Neural crest cell (in vitro differentiated cells): Measurements from ENCODE around the gene GRM1. TPM values are rescaled to one million over a fixed set of nuclear protein-coding genes. Genes with fewer than 3 reads are reported as not detected.

ENCODE experiments used
- DNase-seq: peaks from one replicate; pipeline ENCODE4 v3.0.0; 2021; ENCODE audit warnings: low read depth, mixed read lengths, low spot score
- H3K27ac Mint-ChIP-seq: one replicate; pipeline ENCODE4 v1.8.0; 2021; ENCODE audit warnings: mild to moderate bottlenecking, mixed read lengths; ENCODE audit not compliant: unreplicated experiment
- H3K27me3 Mint-ChIP-seq: 2 replicates; pipeline ENCODE4 v1.8.0; 2021; ENCODE audit warnings: low read depth, mild to moderate bottlenecking, mixed read lengths
- H3K36me3 Mint-ChIP-seq: 2 replicates; pipeline ENCODE4 v1.8.0; 2021; ENCODE audit warnings: low read depth, mild to moderate bottlenecking, mixed read lengths
- H3K4me1 Mint-ChIP-seq: 2 replicates; pipeline ENCODE4 v1.8.0; 2021; ENCODE audit warnings: mixed read lengths
- H3K4me3 Mint-ChIP-seq: one replicate; pipeline ENCODE4 v1.8.0; 2021; ENCODE audit warnings: mild to moderate bottlenecking, mixed read lengths
- H3K9me3 Mint-ChIP-seq: 2 replicates; pipeline ENCODE4 v1.8.0; 2021; ENCODE audit warnings: mixed read lengths
- total RNA-seq: library from RNA; stranded (reverse); gene quantifications from 2 replicates; pipeline ENCODE4 v1.2.1, GENCODE V29; 2021
- TF ChIP-seq, protein P1 (sequence below): fragments of 200-600 bp; sonication (generic); conservative IDR thresholded peaks from 2 replicates; pipeline ENCODE4 v1.5.0; 2021; ENCODE audit warnings: antibody characterized with exemption, mild to moderate bottlenecking

GRM1 gene
- total RNA-seq, 1 donor from 2014 or later: 0.63 TPM

DNA sequence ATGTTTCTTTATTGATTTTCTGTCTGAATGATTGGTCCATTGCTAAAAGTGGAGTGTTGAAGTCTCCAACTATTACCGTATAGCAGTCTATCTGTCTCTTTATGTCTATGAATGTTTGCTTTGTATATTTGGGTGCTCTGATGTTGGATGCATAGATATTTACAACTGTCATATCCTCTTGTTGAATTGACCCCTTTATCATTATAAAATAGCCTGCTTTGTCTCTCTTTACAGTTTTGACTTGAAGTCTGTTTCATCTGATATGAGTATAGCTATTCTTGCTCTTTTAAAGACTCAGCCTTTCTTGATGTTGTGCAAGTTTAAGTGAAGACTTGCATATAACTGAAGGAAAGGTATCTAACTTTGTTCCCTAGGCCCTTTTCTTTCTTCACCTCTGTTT is 341.0 kb downstream of the GRM1 start:
- TF ChIP-seq, protein P1, sequence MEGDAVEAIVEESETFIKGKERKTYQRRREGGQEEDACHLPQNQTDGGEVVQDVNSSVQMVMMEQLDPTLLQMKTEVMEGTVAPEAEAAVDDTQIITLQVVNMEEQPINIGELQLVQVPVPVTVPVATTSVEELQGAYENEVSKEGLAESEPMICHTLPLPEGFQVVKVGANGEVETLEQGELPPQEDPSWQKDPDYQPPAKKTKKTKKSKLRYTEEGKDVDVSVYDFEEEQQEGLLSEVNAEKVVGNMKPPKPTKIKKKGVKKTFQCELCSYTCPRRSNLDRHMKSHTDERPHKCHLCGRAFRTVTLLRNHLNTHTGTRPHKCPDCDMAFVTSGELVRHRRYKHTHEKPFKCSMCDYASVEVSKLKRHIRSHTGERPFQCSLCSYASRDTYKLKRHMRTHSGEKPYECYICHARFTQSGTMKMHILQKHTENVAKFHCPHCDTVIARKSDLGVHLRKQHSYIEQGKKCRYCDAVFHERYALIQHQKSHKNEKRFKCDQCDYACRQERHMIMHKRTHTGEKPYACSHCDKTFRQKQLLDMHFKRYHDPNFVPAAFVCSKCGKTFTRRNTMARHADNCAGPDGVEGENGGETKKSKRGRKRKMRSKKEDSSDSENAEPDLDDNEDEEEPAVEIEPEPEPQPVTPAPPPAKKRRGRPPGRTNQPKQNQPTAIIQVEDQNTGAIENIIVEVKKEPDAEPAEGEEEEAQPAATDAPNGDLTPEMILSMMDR: no peak
- Mint-ChIP-seq H3K4me1 (no peaks in the 10 kb centered on the region), H3K9me3 (peaks cover 8% of the 10 kb centered on the region), H3K27ac (no peak overlapping the region), H3K36me3 (no peaks in the 10 kb centered on the region), H3K27me3 (peaks cover 3% of the 10 kb centered on the region), H3K4me3 (no peak overlapping the region)
- DNase-seq: no peak

DNA sequence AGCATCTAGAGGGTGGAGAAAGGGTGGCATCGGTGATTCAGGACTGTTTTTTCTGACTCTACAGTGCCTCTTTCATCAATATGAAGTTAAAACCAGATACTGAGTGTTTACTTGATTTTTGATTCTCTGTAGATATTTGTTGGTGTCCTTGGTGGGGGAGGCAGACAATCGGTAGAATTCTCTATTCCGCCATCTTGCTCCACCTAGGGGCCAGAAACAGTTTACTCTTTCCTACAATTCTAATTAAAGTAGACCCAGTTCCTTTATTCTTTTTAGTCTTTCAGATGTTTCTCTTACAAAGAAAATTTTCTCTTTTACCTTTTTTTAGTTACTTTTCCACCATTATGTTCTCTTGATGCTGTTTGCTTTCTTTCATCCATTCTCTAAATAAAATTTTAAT is 352.6 kb downstream of the GRM1 start:
- TF ChIP-seq, protein P1: peak; percentile 19
- Mint-ChIP-seq H3K9me3 (no peaks in the 10 kb centered on the region), H3K4me1 (no peaks in the 10 kb centered on the region), H3K36me3 (no peaks in the 10 kb centered on the region), H3K27me3 (no peaks in the 10 kb centered on the region), H3K4me3 (no peak overlapping the region), H3K27ac (no peak overlapping the region)
- no peak for DNase-seq

DNA sequence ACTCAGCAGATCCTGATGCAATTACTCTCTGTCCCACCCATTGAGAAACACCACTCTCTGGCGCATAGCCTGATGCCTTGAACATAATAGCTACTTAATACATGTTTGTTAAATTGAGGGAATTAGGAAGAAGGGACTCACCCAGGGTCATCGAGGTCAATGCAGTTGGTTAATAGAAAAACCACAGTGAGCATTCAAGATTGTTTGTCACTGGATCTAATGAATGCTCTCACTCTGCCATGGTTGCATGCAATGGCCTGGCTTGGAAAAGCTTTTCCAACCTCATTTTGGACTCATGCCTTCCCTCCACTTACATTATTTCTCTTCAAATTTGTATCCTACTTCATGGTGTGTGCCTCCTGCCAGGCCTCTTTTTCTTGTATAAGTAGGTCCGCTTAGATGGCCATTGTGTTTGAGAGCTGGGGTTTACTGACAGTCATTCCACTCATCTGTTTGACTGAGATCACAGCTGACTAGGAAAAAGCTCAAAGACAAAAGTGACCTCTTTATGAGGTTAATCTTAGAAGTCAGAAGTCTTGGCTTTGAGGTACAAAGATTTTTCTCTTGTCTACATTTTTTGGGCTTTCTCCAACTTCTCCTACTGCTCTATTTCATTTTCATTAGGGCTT is 360.0 kb downstream of the GRM1 start:
- H3K27me3 Mint-ChIP-seq: no peaks in the 10 kb centered on the region
- H3K36me3 Mint-ChIP-seq: no peaks in the 10 kb centered on the region
- H3K27ac Mint-ChIP-seq: no peak overlapping the region
- TF ChIP-seq, protein P1: no peak
- H3K4me1 Mint-ChIP-seq: peaks cover 8% of the 10 kb centered on the region
- H3K9me3 Mint-ChIP-seq: peaks cover 2% of the 10 kb centered on the region
- no peak for DNase-seq
- H3K4me3 Mint-ChIP-seq: no peak overlapping the region

DNA sequence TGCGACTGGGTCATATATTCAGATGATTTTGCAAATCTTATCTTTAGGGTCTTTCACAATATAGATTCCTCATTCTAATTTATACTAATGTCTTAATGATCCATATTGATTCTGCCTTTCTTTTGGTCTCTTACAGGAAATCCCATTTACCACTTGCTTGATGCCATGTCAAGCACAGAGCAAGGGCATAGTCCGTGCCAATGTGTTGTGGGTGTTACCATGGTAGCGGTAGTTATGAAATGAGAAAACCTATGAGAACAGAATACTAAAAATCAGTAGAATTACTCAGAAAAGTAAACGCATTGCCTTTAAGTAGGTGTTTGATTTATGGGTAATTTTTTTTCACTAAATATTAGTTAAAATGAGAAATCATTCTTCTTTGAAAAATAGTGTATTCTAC is 360.9 kb downstream of the GRM1 start:
- DNase-seq: no peak
- Mint-ChIP-seq H3K27me3 (no peaks in the 10 kb centered on the region), H3K27ac (no peak overlapping the region), H3K9me3 (peaks cover 2% of the 10 kb centered on the region), H3K4me3 (no peak overlapping the region), H3K4me1 (peaks cover 8% of the 10 kb centered on the region), H3K36me3 (no peaks in the 10 kb centered on the region)
- TF ChIP-seq, protein P1: no peak

DNA sequence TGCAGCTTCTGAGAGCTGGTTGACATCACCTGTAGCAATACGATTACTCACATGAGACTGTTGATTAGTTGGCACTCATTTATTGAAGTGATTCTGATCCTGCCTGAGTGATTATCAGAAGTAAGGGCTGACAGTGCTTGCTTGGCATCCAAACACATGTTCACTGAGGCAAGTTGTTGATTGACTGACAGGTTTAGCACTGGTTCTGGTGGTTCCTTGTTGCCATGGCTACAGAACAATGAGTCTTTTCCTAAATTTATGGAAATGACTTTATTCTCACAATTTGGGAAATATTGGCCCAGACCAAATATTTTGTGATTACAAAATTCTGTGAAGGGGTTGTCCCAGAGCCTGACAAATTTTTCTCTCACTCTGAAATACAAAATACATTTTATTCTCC is 368.8 kb downstream of the GRM1 start:
- TF ChIP-seq, protein P1: no peak

DNA sequence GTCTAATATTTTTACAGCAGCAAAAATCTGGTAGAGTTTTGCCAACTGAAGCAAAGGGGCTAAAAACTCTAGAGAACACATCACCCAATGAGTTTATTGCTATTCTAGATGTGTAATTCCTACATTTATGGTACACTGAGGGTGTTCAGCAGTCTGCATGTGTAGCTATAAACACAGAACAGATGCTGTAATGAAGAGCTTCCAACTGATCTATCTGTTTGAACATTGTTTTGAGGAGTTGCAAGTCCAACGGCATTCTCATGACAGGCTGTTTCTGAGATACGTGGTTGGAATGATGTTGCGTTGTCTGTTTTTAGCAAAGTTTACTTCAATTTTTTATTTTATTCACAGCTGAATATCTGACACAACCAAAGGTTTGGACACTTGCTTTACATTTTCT is 373.6 kb downstream of the GRM1 start:
- Mint-ChIP-seq H3K9me3 (no peaks in the 10 kb centered on the region), H3K36me3 (no peaks in the 10 kb centered on the region), H3K4me1 (no peaks in the 10 kb centered on the region), H3K4me3 (no peak overlapping the region), H3K27ac (no peak overlapping the region), H3K27me3 (no peaks in the 10 kb centered on the region)
- TF ChIP-seq, protein P1: no peak
- no peak for DNase-seq

More for the DNA sequence above, 368.8 kb downstream of the GRM1 start:
- H3K27ac Mint-ChIP-seq: no peak overlapping the region
- H3K4me3 Mint-ChIP-seq: no peak overlapping the region
- no peaks in the 10 kb centered on the region for H3K36me3 Mint-ChIP-seq
- no peaks in the 10 kb centered on the region for H3K27me3 Mint-ChIP-seq
- no peak for DNase-seq
- H3K9me3 Mint-ChIP-seq: peaks cover 3% of the 10 kb centered on the region
- H3K4me1 Mint-ChIP-seq: no peaks in the 10 kb centered on the region
